Measurements from ENCODE around the gene USP6NL. TPM values are rescaled to one million over a fixed set of nuclear protein-coding genes. Genes with fewer than 3 reads are reported as not detected.

Gene USP6NL
- total RNA-seq, 2 experiments from 2014 or later, result 2.3 to 2.5 TPM

DNA sequence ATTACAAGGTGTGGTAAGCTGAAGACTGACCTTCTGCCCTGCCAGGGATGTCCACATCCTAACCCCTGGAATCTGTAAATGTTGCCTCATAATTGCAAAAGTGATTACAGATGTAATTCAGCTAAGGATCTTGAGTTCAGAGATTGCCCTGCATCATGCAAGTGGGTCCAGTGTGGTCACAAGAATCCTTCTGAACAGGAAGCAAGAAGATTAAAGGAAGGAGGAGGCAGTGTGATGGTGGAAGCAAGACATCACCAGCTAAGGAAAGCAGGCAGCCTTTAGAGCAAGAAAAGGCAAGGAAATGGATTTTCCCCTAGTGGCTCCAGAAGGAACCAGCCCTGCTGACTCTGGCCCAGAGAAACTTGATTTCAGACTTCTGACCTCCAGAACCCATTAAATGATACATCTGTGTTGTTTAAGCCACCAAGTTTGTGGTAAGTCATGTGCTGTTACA lies 78.1 kb downstream of the USP6NL start:
- H3K4me1 Mint-ChIP-seq (ENCODE audit: low read depth), result peaks cover 17% of the 10 kb centered on the region
- H3K4me3 Mint-ChIP-seq, result no peak overlapping the region
- H3K36me3 Mint-ChIP-seq (ENCODE audit: low read depth), result no peaks in the 10 kb centered on the region
- no peak for ATAC-seq
- POLR2A ChIA-PET, result interaction anchor here (0.6 to 0.7 kb wide), 2 partner anchors 8 to 211 kb away, joined by 3 read pairs; no protein-coding TSS in a partner anchor
- no peak for TF ChIP-seq CTCF (IDR thresholded peaks at IDR 0.05)
- H3K27ac Mint-ChIP-seq, result no peak overlapping the region
- no peaks in the 10 kb centered on the region for H3K9me3 Mint-ChIP-seq
- intact Hi-C loops (cut with micrococcal nuclease), result no loop called here
- CTCF ChIA-PET, result interaction anchor here (0.7 to 1.7 kb wide), 4 partner anchors 15 to 103 kb away, joined by 3 to 7 read pairs (median 4); no protein-coding TSS in a partner anchor
- H3K27me3 Mint-ChIP-seq, result no peaks in the 10 kb centered on the region
- DNase-seq, result no peak

DNA sequence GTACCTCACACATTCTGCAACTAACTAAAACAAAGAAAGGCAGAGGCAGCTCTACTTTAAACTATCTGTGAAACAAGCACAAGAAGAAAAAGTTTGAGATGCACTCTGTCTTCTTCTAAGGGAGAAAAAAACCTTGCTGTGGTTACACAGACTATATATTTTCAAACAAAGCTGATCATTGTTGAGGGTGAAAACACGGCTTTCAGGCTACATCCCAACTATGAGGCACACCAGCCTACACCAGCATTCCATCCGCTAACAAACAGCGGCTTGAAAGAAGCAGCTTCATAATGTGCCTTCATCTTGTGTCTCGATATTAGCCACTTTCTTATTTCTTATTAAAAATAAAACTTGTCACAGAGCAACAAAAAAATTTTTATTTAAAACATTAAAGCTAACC lies 79.1 kb downstream of the USP6NL start:
- POLR2A ChIA-PET, result interaction anchor here (0.7 kb wide), 1 partner anchor 22 kb away, joined by 3 read pairs; no protein-coding TSS in a partner anchor
- ATAC-seq (no peak), DNase-seq (no peak)
- Mint-ChIP-seq H3K27me3 (no peaks in the 10 kb centered on the region), H3K27ac (no peak overlapping the region), H3K4me3 (no peak overlapping the region), H3K4me1 (ENCODE audit: low read depth) (peaks cover 24% of the 10 kb centered on the region), H3K36me3 (ENCODE audit: low read depth) (no peaks in the 10 kb centered on the region), H3K9me3 (no peaks in the 10 kb centered on the region)
- CTCF ChIA-PET, result interaction anchor here (1.1 to 1.7 kb wide), 4 partner anchors 12 to 104 kb away, joined by 3 to 7 read pairs (median 4); no protein-coding TSS in a partner anchor
- TF ChIP-seq CTCF (IDR thresholded peaks at IDR 0.05), result no peak
- intact Hi-C loops (cut with micrococcal nuclease), result no loop called here

GRCh38 chr10:11530806-11531205 lies 80.6 kb downstream of the USP6NL start:
- POLR2A ChIA-PET, result no interaction called here
- Mint-ChIP-seq H3K9me3 (no peaks in the 10 kb centered on the region), H3K4me3 (no peak overlapping the region), H3K36me3 (ENCODE audit: low read depth) (no peaks in the 10 kb centered on the region), H3K27ac (no peak overlapping the region), H3K27me3 (no peaks in the 10 kb centered on the region), H3K4me1 (ENCODE audit: low read depth) (peaks cover 29% of the 10 kb centered on the region)
- CTCF ChIA-PET, result interaction anchor here (1.1 to 1.6 kb wide), 2 partner anchors 13 to 15 kb away, joined by 3 to 5 read pairs; no protein-coding TSS in a partner anchor
- no peak for ATAC-seq
- intact Hi-C loops (cut with micrococcal nuclease), result no loop called here
- DNase-seq, result no peak
- no peak for TF ChIP-seq CTCF (IDR thresholded peaks at IDR 0.05)

DNA sequence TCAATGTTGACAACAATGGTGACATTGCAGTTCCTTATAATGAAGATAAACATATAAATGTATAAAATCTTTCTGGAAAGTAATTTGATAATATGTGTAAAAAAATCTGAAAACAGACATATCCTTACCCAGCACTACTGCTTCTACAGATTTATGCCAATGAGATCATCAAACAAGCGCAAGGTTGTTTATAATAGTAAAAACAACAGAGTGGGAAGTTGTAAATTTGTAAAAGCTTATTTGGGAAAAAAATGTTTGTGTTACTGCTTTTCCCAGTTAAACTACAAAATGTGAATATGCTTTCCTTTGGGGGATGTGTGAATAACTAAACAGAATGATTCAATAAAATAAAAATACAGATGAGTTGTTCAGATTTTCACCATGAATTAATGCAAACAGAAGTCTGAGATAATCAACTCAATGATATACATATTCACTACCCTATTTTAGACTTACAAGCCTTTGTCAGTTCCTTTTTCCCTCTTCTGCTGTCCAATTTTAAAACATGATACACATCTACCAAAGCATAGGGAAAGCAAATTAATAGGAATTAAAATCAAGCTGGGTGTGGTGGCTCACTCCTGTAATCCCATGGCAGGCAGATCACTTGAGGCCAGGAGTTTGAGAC lies 82.1 kb downstream of the USP6NL start:
- intact Hi-C loops (cut with micrococcal nuclease), result no loop called here
- H3K9me3 Mint-ChIP-seq, result no peaks in the 10 kb centered on the region
- no peak overlapping the region for H3K27ac Mint-ChIP-seq
- H3K4me1 Mint-ChIP-seq (ENCODE audit: low read depth), result peaks cover 29% of the 10 kb centered on the region
- no peak for TF ChIP-seq CTCF (IDR thresholded peaks at IDR 0.05)
- ChIA-PET POLR2A (no interaction called here), CTCF (interaction anchor here (0.9 to 1.6 kb wide), 2 partner anchors 14 to 228 kb away, joined by 3 to 5 read pairs; no protein-coding TSS in a partner anchor)
- no peaks in the 10 kb centered on the region for H3K27me3 Mint-ChIP-seq
- H3K4me3 Mint-ChIP-seq, result no peak overlapping the region
- no peak for ATAC-seq
- no peak for DNase-seq
- no peaks in the 10 kb centered on the region for H3K36me3 Mint-ChIP-seq (ENCODE audit: low read depth)

DNA sequence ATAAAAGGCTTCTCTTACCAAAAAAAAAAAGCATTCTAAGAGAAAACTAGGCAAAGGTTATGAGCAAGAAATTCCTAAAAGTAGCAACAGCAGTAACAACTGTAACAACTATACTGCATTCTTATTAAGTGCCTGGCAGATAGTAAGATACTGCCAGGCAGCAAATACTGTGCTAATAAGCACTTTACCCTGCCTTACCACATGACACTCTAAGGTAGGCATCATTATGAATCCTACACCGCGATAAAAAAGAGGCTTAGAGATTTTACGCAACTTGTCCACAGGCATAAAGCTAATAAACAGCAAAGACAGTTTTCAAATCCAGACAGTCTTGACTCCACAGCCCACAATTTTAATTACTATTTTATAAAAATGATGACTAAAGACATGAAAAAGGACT lies 83.2 kb downstream of the USP6NL start:
- no peak overlapping the region for H3K4me3 Mint-ChIP-seq
- no peaks in the 10 kb centered on the region for H3K9me3 Mint-ChIP-seq
- peaks cover 27% of the 10 kb centered on the region for H3K4me1 Mint-ChIP-seq (ENCODE audit: low read depth)
- H3K36me3 Mint-ChIP-seq (ENCODE audit: low read depth), result no peaks in the 10 kb centered on the region
- no peak for DNase-seq
- peak overlapping the region; percentile 67 for H3K27ac Mint-ChIP-seq
- POLR2A ChIA-PET, result no interaction called here
- no peaks in the 10 kb centered on the region for H3K27me3 Mint-ChIP-seq
- intact Hi-C loops (cut with micrococcal nuclease), result no loop called here
- no peak for TF ChIP-seq CTCF (IDR thresholded peaks at IDR 0.05)
- no peak for ATAC-seq
- CTCF ChIA-PET, result interaction anchor here (1.6 kb wide), 1 partner anchor 229 kb away, joined by 4 read pairs; no protein-coding TSS in a partner anchor
